MM.1S (cell line): Measurements from ENCODE around the gene UBFD1.

ENCODE experiments used
- CTCF ChIP-seq: fragments of 300-600 bp; sonication (generic); IDR thresholded peaks from 2 replicates; pipeline ENCODE4 v1.5.1; 2016; ENCODE audit warnings: antibody characterized with exemption, low read length, mixed read lengths
- EZH2 ChIP-seq: fragments of 300-600 bp; sonication (generic); optimal IDR thresholded peaks from 2 replicates; pipeline ENCODE3; 2017; ENCODE audit warnings: low read depth, mild to moderate bottlenecking, antibody characterized with exemption, low read length, mixed read lengths
- EZH2phosphoT487 ChIP-seq: fragments of 300-600 bp; sonication (generic); IDR thresholded peaks from 2 replicates; pipeline ENCODE4 v1.6.1; 2018; ENCODE audit warnings: antibody characterized with exemption, low read length

GRCh38 chr16:23524886-23525285 lies 32.6 kb upstream of the UBFD1 start:
- TF ChIP-seq CTCF (no peak), EZH2phosphoT487 (no peak), EZH2 (no peak)
